GM19324 (cell line): ENCODE data around the gene PVR.
"Not testable (repeated sequence)": the region's sequence is repeated elsewhere in the genome, so short reads cannot be mapped to it uniquely, and the experiment has no call there.

Source experiments
- ATAC-seq: cut with Tn5 transposase; IDR thresholded peaks from one replicate; pipeline ENCODE4 v1.9.1; 2021; ENCODE audit warnings: mild to moderate bottlenecking, moderate library complexity; ENCODE audit not compliant: unreplicated experiment, low FRiP score

PVR gene, protein sequence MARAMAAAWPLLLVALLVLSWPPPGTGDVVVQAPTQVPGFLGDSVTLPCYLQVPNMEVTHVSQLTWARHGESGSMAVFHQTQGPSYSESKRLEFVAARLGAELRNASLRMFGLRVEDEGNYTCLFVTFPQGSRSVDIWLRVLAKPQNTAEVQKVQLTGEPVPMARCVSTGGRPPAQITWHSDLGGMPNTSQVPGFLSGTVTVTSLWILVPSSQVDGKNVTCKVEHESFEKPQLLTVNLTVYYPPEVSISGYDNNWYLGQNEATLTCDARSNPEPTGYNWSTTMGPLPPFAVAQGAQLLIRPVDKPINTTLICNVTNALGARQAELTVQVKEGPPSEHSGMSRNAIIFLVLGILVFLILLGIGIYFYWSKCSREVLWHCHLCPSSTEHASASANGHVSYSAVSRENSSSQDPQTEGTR

DNA sequence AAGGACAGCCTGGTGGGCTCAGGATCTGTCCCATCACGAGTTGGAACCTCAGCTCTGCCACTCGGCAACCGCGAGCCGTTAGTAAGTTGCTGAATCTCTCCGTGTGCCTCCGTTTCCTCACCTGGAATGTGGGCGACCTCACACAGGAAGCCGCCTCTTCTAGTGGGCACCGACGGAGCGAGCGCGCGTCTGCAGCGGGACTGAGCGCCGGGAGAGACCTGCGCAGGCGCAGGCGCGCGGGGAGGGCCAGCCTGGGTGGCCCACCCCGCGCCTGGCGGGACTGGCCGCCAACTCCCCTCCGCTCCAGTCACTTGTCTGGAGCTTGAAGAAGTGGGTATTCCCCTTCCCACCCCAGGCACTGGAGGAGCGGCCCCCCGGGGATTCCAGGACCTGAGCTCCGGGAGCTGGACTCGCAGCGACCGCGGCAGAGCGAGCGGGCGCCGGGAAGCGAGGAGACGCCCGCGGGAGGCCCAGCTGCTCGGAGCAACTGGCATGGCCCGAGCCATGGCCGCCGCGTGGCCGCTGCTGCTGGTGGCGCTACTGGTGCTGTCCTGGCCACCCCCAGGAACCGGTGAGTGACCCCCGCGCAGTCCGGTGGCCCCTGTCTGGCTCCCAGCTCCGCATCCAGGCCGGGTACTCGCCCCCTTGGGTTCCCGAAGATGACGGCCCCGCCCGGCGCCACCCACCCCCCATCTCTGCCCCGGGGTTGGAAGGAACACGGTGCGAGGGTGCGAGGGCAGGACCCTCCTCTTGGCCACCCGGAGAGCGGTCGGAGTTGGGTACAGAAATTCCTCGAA is at the start of gene PVR:
PVR (plus strand) TSS at position 306 of the 797 bp plus-strand sequence; CDS start at position 493, 187 bp downstream.
- no peak for ATAC-seq

DNA sequence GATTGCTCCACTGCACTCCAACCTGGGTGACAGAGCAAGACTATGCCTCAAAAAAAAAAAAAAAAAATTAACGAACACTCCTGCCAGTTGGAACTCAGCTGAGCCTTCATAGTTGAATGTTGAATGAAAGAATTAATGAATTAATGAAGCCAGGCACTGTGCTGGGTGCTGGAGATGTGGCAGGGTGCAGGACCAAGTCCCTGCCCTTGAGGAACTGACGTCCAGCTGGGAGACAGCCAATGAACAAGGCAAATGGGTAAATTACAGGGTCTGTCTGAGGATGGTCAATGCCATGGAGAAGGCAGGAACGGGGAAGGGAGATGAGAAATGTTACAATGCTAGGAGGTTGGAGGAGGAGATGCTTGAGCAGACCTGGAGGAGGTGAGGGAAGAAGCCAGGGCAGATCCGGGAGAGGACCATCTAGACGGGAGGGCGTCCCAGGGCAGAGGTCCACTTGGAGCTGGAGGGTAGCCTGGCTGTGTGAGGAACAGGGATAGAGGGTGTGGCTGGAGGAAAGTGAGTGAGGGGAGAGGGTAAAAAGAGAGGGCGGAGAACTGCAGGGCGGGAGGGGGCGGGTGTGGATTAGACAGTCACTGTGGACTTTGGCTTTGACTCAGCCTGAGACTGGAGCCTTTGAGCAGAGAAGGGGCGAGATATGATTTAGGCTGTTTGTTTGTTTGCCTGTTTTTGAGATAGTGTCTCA is 47.1 kb upstream of the PVR start:
- ATAC-seq: no peak

DNA sequence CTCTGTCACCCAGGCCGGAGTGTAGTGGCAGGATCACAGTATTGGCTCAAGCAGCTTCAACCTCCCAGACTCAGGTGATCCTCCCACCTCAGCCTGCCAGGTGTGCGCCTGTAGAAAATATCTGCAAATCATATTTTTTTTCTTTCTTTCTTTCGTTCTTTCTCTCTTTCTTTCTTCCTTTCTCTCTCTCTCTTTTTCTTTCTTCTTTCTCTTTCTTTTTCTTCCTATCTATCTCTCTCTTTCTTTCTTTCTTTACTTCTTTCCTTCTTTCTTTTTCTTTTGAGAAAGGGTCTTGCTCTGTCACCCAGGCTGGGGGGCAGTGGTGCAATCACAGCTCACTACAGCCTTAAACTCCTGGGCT is 46.6 kb upstream of the PVR start:
- no peak for ATAC-seq

DNA sequence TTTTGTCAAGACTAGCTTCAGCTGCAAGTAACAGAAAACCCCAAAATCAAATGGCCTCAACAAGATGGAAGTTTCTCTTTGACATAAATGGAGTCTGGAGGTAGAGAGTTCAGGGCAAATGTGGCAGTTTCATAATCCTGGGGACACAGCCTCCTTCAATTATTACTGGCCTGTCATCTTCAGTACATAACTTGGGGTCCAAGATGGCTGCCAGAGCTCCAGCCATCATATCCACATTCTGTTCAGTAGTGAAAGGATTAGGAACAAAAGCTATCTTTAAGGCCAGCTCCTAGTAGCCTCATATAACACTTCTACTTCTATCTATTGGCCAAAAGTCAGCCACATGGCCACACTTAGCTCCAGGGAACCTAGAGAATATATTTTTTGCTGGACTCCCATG is 45.4 kb upstream of the PVR start:
- ATAC-seq: no peak

DNA sequence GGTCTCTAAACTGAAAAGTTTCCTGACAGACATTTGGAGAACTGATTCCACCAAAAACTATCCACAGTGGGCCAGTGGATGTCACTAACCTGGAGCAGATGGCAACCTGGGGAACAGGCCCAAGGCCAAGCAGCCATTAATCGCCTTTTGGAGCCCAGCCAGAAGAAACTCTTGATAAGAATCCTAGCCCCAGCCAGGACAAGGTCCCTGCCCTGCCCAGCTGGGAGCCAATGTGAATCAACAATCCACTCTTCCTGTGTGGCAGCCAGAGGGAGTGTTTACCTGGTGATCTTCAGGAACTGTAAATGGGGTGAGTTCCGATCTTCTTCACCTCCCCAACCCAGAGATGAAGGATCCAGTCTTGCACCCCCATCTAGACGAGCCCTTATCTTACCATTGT is 44.8 kb upstream of the PVR start:
- no peak for ATAC-seq

DNA sequence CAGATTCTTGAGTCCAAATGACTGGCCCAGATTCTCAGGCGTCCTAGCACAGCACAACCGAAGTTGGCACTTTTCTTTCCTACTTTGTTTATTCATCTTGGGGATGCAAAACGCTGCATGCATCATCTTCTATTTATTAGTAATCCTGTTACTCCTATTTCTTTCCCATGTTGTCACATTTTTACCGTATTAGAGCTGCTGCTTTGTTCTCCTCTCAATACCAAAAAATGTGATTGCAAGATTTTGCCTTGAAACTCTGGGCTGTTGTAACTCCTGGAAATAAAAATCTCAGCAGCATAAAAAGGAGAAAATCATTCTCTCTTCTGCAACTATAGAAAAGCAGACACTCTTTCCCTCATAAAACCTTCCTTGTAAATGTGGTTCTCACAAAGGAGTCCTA is 43.2 kb upstream of the PVR start:
- ATAC-seq: no peak

DNA sequence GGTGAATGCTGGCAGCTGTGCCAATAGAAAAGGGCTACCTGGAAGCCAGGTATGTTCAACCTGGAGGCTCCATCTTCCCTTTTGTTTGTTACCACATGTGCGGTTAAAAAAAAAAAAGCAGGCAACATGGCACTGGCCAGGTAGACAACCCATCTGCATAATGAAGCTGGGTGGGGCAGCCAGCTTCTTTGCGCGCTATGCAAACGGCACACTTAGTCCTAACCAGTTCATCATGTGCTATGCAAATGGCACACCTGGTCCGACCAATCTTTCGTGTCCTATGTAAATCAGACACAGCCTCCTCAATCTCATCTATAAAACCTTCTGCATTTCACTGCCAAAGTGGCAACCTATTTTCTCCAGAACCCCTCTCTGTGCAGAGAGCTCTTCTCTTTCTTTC is 41.6 kb upstream of the PVR start:
- ATAC-seq: no peak

DNA sequence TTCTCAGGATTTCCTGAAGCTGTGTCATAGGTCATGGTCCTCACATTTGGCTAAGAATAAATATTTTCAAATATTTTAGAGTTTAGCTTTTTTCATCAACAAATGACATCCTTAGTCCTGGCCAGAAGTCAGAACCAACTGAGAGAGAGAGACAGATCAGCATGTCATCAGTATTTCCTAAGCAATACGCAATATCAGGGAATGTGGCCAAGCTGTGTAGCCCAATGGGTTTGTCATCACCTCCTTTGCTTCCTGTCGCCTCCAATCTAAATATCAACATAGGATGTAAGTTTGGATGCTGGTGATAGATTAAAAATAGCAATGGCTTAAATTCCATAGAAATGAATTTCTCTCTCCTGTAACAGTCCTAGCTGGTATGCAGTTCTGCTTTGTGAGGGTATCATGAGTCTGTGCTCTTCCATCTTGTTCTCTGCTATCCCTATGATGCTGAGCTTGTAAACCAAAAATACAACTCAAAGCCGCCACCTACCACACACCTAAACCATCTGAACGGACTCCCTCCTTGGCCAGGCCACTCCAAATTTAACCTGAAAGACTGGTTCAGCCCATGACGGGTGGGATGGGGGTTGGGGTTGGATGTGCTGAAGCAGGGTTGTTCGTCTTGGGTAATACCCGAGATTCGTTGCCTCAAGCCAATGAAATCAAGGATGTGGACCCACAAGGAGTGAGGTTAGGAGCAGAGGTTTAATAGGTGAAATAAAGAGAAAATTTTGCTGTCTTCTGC is 40.3 kb upstream of the PVR start:
- ATAC-seq: no peak

DNA sequence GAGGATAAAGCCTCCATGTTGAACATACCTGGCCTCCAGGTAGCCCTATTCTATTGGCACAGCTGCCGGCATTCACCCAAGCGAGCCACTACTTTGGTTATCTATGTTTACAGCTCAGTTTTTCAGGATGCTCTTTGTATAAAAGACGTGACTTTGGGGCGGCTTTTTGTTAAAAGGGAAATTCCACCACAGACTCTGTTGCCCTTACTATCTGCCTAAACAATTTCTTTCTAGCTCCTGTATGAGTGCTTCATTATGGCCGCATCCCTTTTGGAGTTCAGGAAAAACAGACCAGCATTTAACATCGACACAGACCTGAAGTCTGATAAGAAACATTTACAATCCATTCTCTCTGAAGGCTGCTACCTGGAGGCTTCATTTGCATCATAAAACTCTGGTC is 39.5 kb upstream of the PVR start:
- ATAC-seq: no peak

DNA sequence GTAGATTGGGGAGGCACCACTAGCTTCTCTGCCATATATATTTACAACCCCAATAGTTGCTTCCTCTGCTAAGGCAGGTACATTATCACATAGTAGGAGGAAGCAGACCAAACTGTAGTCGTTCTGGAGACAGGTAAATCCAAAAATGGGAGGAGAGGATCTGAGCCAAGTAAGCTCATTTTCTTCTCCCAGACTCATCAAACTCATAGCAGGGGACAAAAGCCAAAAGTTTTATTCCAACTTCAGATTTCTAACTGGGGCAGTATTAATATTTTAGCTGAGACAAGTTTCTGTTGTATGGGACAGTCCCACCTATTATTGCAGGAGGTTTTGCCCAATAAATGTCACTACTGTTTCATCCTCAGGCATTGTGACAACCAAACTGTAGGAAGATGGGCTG is 38.2 kb upstream of the PVR start:
- no peak for ATAC-seq

DNA sequence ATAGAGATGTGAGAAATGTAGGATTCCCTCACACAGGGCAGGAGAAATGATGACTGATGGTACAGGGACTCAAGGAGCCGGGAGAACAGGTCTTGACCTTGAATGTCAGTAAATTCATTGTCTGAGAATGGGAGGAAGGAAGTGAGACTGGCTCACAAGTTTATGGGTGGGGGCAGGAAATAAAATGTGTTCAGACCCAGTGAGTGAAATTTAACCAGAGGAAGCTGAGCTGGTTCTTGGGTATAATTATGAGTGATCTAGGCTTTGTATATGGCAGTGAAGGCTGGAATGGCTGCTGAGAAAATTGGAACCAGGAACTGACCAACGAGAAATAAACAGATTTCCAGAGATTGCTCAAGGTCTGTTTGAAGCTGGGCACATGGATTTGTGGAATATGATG is 36.7 kb upstream of the PVR start:
- no peak for ATAC-seq

DNA sequence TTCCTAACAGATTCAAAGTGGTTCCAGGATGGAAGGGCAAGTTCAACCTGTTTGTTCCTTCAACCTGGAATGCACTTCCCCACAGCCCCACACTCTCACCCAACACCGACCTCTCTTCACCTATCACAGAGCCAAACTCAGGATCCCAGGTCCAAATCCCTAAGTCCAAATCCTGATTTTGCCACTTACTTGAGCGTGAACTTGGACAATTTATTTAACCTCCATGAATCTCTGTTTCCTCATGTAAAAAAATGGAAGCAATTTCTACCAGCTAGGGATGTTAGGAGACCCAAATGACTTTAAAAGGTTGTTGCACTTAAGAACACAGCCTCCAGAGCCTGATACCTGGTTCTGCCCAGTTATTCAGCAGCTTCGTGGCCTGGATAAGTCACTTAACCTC is 35.8 kb upstream of the PVR start:
- no peak for ATAC-seq

DNA sequence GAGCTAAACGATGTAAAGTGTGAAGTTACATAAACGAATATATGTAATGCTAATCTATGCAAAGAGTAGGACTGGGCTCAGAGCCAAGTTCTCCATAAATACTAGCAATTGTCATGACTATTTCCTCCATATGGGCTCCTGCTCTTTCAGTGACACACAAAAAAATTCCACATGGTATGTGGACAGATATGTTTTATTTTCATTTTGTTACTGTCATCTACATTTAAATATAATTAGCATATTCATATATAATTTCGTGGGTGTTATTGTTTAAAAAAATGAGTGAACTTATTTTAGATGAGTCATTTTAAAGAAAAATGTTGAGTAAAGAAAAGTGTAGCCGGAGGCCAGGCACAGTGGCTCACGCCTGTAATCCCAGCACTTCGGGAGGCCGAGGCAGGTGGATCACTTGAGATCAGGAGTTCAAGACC is 35.3 kb upstream of the PVR start:
- ATAC-seq: no peak

DNA sequence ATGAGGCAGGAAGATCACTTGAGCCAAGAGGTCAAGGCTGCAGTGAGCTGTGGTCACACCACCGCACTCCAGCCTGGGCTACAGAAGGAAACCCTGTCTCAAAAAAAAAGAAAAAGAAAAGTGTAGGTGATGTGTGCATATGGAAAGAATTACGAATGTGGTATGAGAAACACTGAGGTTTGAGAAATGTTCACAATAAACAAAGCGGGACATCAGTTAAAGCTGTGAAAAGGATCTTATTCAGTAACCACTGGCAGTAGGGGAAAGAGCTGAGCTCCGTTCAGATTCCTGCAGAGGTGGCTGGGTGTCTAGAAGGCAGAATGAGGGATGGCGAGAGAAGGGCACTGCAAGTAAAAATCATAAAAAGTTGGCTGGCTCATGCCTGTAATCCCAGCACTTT is 34.5 kb upstream of the PVR start:
- no peak for ATAC-seq

DNA sequence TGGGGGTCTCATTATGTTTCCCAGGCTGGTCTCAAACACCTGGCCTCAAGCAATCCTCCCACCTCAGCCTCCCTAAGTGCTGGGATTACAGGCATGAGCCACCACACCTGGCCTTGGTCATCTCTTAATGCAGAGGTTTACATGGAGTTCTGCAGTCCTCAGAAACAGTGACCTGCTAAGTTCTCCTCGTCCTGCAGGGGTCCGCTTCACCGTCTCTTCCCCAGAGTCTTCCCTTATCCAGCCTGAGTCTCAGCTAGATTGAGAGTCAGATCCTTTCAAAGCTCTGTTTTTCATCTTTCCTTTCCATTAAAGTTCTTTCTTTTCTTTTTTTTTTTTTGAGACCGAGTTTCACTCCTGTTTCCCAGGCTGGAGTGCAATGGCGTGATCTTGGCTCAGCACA is 33.2 kb upstream of the PVR start:
- ATAC-seq: not testable (repeated sequence)

DNA sequence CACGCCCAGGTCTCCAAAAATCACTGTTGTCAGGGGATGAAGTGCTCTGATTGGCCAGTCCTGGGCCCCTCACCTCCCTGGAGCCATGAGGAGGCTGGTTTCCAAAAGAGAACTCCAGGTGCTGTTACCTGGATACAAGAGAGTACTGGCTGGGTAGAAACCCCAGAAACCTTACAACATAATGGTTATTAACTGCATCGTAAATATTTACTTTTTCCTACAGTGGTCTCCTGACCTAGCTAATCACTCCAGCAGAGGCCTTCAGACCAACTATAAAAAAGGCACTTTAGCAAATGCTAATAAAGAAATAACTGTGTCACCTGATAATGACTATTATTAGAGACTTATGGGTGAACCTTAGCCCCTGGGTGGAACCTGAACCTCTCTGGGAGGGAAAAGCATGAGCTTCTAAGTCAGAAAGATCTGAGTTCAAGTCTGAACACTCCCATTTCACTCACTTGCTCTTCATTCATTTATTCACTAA is 31.9 kb upstream of the PVR start:
- ATAC-seq: no peak

DNA sequence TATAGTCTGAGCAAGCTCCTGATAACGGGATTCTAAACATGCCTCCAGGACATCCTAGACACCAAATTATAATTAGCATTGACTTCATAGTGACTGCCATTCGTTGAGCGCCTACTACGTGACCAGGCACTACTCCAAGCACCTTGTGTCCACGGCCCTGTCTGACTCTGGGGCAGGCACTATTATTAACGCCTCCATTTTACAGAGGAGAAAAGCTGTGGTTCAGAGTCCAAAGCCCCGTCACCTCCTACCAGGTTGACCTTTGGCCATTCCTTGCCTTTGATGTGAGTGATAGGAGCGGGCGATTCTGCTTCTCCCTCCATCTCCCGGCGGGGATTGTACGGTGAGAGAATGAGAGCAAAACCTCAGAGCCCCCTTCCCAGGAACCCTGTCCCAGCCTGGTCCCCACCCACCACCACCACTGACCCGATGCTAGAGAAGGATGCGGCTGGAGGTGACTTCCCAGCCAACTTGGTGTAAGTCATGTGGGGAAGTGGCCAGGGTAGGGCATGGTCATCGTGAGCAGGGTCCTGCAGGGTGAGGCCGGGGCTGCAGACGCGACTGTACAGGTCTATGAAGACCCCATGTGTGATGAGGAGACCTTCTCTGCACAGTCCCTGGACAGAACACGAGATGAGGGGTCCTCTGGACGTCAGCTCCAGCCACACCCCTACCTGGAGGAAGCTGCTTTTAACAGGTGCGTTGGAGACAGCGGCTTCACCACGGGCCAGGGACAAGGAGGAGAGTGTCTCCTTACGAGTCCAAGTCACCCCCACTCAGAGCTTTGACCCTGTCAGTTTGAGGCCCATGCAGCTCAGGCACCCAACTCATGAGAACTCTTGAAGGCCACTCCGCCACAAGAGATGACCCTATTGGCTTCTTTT is 30.2 kb upstream of the PVR start, which contains the start of gene IGSF23:
IGSF23 (plus strand) TSS at position 269 of the 884 bp plus-strand sequence; CDS start at position 352, 83 bp downstream.
- ATAC-seq: no peak

DNA sequence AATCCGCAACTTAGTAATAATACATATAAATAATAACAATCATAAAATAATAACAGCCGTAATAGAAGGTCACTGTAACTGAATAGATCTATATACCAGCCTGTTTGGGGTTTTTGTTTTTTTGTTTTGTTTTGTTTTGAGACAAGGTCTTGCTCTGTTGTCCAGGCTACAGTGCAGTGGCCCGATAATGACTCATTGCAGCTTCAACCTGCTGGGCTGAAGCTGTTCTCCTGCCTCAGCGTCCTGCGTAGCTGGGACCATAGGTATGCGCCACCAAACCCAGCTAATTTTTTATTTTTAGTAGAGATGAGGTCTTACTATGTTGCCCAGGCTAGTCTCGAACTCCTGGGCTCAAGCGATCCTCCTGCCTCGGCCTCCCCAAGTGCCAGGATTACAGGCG is 29.4 kb upstream of the PVR start:
- ATAC-seq: no peak

DNA sequence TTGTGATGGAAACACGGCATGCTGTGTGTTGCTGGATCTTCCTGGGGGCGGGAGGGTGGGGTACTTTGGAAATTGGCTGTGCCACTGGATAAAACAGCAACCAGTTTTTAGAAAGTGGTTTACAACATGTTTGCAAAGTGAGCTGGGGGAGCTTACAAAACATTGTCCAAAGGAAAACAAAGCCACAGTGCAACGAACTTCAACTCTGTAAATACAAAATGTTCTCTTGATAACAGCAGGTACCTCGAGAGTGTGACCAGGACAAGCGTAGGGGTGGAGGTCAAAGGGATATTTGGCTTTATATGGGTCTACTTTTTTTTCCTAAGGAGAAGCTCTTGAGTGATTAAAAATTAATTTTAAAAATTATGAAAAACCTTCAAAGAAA is 27.9 kb upstream of the PVR start:
- ATAC-seq: no peak
